Activated CD4-positive, alpha-beta T cell treated with anti-CD3 and anti-CD28 coated beads for 24 hours (primary cell): ENCODE results near the gene WDR33.
"Not testable (repeated sequence)": the region's sequence is repeated elsewhere in the genome, so short reads cannot be mapped to it uniquely, and the experiment has no call there.

Source experiments
- DNase-seq, 2 donors: peaks; one replicate each; pipeline ENCODE4 v3.0.0-alpha.2; 2020; ENCODE audit warnings: low read depth in 2 of 2

Gene WDR33

GRCh38 chr2:127810156-127810618, 784 bp downstream of the WDR33 start:
- DNase-seq = no peak

GRCh38 chr2:127807678-127808353, 3.2 kb downstream of the WDR33 start:
- DNase-seq = no peak

DNA sequence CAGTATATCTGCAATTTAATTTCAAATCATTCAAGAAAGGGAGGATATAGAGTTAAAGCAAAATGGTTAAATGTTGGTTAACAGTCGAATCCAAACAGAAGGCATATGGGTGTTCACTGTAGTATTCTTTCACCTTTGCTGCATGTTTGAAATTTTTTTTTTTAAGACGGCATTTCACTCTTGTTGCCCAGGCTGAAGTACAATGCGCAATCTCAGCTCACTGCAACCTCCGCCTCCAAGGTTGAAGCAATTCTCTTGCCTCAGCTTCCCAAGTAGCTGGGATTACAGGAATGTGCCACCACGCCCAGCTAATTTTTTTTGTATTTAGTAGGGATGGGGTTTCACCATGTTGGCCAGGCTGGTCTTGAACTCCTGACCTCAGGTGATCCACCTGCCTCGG, 4.1 kb downstream of the WDR33 start:
- DNase-seq = not testable (repeated sequence)

DNA sequence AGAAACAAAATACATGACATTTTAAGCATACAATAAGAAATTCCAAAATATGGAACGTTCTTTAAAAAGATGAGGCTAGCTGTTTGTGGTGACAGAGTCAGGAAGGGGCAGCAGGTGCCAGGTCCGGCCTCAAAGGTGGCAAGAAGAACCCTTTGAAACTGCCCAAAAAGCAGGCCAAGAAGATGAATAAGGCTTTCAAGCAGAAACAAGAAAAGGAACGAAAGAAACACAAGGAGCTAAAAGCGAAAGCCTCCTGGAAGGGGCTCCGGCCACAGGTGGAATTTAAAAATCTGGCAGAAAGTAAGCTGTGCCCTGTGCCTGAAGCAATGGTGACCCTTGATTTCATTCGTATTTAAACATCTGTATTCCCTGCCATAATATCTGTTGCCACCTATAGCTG, 5.5 kb downstream of the WDR33 start:
- DNase-seq = no peak

GRCh38 chr2:127799926-127800325, 11.0 kb downstream of the WDR33 start:
- DNase-seq = no peak

DNA sequence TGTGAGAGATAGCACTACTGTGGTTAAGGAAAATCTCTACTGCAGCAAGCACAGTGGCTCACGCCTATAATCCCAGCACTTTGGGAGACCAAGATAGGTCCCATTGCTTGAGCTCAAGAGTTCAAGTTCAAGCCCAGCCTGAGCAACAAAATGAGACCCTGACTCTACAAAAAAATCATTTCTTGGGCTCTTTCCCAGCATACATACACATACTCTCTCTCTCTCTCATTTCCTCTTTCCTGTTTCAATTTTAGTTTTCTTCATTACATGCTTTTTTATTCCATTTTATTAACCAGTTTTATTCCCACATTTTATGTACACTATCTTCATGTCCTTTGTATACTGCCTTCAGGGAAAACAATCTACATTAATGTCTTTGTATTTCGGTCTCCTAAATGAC, 14.6 kb downstream of the WDR33 start:
- DNase-seq = no peak

GRCh38 chr2:127794901-127795300, 16.1 kb downstream of the WDR33 start:
- DNase-seq = not testable (repeated sequence)

DNA sequence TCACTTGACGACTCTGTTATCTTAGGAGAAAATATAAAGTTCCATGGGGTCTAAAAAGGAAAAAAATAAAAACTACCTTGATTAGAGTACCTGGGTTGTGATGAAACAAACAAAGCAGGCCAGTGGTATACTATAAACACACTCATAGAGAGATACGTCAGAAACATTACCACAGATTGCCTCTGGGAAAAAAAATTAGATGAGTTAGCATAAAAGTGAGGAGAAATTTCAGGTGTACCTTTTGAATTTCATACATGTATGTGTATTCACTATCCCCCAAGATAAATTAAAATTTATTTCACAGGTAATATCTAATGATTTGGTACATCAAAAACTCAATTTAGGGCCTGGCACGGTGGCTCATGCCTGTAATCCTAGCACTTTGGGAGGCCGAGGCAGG, 18.2 kb downstream of the WDR33 start:
- no peak for DNase-seq

- no peak for DNase-seq
These were observed 20.1 kb downstream of the WDR33 start for GRCh38 chr2:127790694-127791529.

DNA sequence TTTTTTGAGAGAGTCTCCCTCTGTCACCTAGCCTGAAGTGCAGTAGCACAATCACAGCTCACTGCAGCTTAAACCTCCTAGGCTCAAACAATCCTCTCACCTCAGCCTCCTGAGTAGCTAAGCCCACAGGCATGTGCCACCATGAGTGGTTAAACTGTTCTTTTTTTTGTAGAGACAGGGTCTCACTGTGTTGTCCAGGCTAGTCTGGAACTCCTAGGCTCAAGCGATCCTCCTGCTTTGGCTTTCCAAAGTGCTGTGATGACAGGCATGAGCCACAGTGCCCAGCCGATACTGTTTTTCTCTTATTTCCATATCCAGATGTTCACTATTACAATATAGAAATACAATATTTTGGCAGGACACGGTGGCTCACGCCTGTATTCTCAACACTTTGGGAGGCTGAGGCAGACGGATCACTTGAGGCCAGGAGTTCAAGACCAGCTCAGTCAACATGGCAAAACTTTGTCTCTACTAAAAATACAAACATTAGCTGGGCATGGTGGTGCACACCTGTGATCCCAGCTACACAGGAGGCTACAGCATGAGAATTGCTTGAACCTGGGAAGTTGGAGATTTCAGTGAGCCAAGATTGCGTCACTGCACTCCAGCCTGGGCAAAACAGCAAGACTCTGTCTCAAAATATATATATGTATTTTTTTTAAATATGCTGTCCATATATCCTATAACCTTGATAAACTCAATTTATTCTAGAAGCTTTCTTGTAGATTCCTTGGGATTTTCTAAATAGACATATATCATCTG, 24.7 kb downstream of the WDR33 start:
- no peak for DNase-seq

DNA sequence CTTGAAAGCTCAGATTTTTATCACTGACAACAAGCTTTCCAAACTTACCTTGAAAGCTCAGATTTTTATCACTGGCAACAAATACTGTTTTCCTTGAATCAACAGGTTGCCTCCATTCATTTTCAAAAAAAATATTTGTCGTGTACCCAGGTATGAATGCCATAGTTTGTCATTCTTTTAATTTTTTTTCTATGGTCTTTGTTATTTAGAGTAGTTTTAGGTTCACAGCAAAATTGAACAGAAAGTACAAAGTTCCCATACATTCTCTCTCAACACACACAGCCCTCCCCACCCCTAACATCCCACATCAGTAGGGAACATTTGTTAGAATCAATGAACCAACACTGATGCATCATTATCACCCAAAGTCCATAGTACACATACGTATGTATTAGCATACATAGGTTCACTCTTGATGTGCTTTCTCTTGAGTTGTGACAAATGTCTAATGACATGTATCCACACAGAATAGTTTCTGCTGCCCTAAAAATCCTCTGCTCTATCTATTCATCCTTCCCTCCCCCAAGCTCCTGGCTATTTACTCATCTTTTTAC, 25.9 kb downstream of the WDR33 start:
- no peak for DNase-seq

GRCh38 chr2:127783101-127783500, 27.9 kb downstream of the WDR33 start:
- DNase-seq = no peak

- DNase-seq = no peak
These were observed 32.1 kb downstream of the WDR33 start for GRCh38 chr2:127778850-127779249.

- no peak for DNase-seq
These were observed 32.5 kb downstream of the WDR33 start for GRCh38 chr2:127778447-127778846.

- DNase-seq = no peak
These were observed 34.7 kb downstream of the WDR33 start for GRCh38 chr2:127776122-127776780.

- no peak for DNase-seq
These were observed 39.2 kb downstream of the WDR33 start for GRCh38 chr2:127771756-127772155.

DNA sequence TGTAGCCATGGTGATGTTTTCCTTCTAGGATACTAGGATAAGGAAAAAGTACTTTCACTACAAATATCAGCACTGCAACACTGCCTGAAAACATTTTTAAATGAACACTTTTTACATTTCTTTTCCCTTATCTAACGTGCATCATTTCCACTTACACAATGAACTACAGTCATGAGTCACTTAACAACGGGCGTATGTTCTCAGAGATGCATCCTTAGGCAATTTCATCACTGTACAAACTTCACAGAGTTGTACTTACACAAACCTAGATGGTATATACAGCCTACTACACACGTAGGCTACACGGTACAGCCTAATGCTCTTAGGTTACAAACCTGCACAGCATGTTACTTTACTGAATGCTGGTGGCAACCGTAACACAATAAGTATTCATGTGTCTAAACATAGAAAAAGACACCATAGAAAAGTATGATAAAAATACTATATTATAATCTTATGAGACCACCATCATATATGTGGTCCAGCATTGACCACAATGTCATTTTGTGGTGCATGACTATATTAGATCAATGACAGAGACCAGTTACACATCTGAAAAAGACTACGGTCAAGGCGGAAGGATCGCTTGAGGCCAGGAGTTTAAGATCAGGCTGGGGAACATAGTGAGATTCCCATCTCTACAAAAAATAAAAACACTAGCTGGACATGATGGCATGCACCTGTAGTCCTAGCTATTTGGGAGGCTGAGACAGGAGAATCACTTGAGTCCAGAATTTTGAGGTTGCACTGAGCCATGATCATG, 39.8 kb downstream of the WDR33 start:
- no peak for DNase-seq

DNA sequence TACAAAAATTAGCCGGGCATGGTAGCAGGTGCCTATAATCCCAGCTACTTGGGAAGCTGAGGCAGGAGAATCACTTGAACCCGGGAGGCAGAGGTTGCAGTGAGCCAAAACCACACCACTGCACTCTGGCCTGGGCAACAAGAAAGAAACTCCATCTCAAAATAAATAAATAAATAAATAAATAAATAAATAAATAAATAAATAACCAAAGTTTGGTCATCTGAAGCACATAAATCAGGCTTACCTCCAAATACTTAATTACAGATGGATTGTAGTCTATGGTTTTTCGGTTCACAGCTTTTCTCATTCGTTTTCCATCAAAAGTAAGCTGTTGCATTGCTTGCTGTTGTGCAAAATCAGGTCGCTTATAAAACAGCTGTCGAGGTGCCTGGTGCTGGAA, 40.4 kb downstream of the WDR33 start:
- DNase-seq = not testable (repeated sequence)

- no peak for DNase-seq
These were observed 41.4 kb downstream of the WDR33 start for GRCh38 chr2:127769587-127769986.

GRCh38 chr2:127768775-127769479, 42.0 kb downstream of the WDR33 start:
- no peak for DNase-seq
